Cardiac muscle cell (in vitro differentiated cells and primary cell): ENCODE measurements around the gene CARD10. TPM values are rescaled to one million over a fixed set of nuclear protein-coding genes. Genes with fewer than 3 reads are reported as not detected.

ENCODE experiments used
- DNase-seq, 2 donors: peaks; one replicate each; pipeline versions ENCODE4 v3.0.0 to v3.0.0-alpha.2; 2010 to 2017; ENCODE audit warnings: low read depth in 1 of 2, low spot score in 1 of 2
- H3K27ac ChIP-seq: fragments of 200-600 bp; sonication (generic); 2 replicates; pipeline ENCODE4 v1.5.1; 2016
- H3K27me3 ChIP-seq: fragments of 200-600 bp; sonication (generic); 2 replicates; pipeline ENCODE4 v1.6.0; 2016; ENCODE audit warnings: control low read depth
- H3K36me3 ChIP-seq: fragments of 200-600 bp; sonication (generic); 2 replicates; pipeline ENCODE4 v1.5.1; 2016; ENCODE audit warnings: control low read depth
- H3K4me1 ChIP-seq: fragments of 200-600 bp; sonication (generic); 2 replicates; pipeline ENCODE4 v1.8.1; 2017; ENCODE audit warnings: low read depth, mild to moderate bottlenecking, mixed run types
- H3K4me3 ChIP-seq: fragments of 200-600 bp; sonication (generic); 2 replicates; pipeline ENCODE4 v1.5.1; 2016; ENCODE audit warnings: mild to moderate bottlenecking
- H3K9me3 ChIP-seq: fragments of 200-600 bp; sonication (generic); 2 replicates; pipeline ENCODE4 v1.5.1; 2017; ENCODE audit warnings: low read depth, mild to moderate bottlenecking, control low read depth
- CTCF ChIP-seq: IDR thresholded peaks from 2 replicates; pipeline ENCODE4 v1.5.1; 2012; ENCODE audit warnings: low read depth, mild to moderate bottlenecking, low read length
- polyA plus RNA-seq: library from polyadenylated mRNA; unstranded; fragments of >200 nt; fragmentation: Nextera tagmentation; extraction: Ambion mirVana; gene quantifications from 2 replicates; pipeline ENCODE4 v1.2.1, GENCODE V29; 2016
- total RNA-seq: library from RNA; depleted of rRNA; stranded (reverse); fragments of >200 nt; gene quantifications from 2 replicates; pipeline ENCODE4 v1.2.3, GENCODE V29; 2016

The CARD10 gene
- total and polyA plus RNA-seq, 2 experiments from 2014 or later, result 2.1 to 4.5 TPM

GRCh38 chr22:37507731-37508130, 11.5 kb downstream of the CARD10 start:
- peaks cover 15% of the 10 kb centered on the region for H3K4me1 ChIP-seq
- H3K4me3 ChIP-seq, result no peak overlapping the region
- TF ChIP-seq CTCF, result no peak

GRCh38 chr22:37505989-37506388, 13.2 kb downstream of the CARD10 start:
- Histone ChIP-seq H3K9me3 (no peaks in the 10 kb centered on the region), H3K27me3 (no peaks in the 10 kb centered on the region), H3K4me1 (peaks cover 22% of the 10 kb centered on the region), H3K27ac (no peak overlapping the region), H3K4me3 (no peak overlapping the region), H3K36me3 (no peaks in the 10 kb centered on the region)
- no peak for TF ChIP-seq CTCF
- no peak for DNase-seq

More at GRCh38 chr22:37507731-37508130, 11.5 kb downstream of the CARD10 start:
- Histone ChIP-seq H3K36me3 (no peaks in the 10 kb centered on the region), H3K27me3 (no peaks in the 10 kb centered on the region), H3K9me3 (no peaks in the 10 kb centered on the region), H3K27ac (no peak overlapping the region)
- DNase-seq, result no peak

GRCh38 chr22:37505565-37505964, 13.7 kb downstream of the CARD10 start:
- Histone ChIP-seq H3K36me3 (no peaks in the 10 kb centered on the region), H3K4me1 (peaks cover 22% of the 10 kb centered on the region), H3K27me3 (no peaks in the 10 kb centered on the region), H3K4me3 (no peak overlapping the region), H3K9me3 (no peaks in the 10 kb centered on the region), H3K27ac (no peak overlapping the region)
- DNase-seq, result no peak
- no peak for TF ChIP-seq CTCF

- Histone ChIP-seq H3K36me3 (no peaks in the 10 kb centered on the region), H3K4me3 (no peak overlapping the region), H3K9me3 (no peaks in the 10 kb centered on the region), H3K27me3 (no peaks in the 10 kb centered on the region), H3K27ac (no peak overlapping the region), H3K4me1 (peaks cover 22% of the 10 kb centered on the region)
- DNase-seq, result no peak
- no peak for TF ChIP-seq CTCF
Measured at GRCh38 chr22:37504964-37505363, 14.3 kb downstream of the CARD10 start.

- no peaks in the 10 kb centered on the region for H3K36me3 ChIP-seq
- no peaks in the 10 kb centered on the region for H3K27me3 ChIP-seq
- DNase-seq, result no peak
- peaks cover 18% of the 10 kb centered on the region for H3K4me1 ChIP-seq
- TF ChIP-seq CTCF, result no peak
- H3K9me3 ChIP-seq, result no peaks in the 10 kb centered on the region
- H3K4me3 ChIP-seq, result no peak overlapping the region
- no peak overlapping the region for H3K27ac ChIP-seq
Measured at GRCh38 chr22:37503850-37504249, 15.4 kb downstream of the CARD10 start.

GRCh38 chr22:37503183-37503683, 16.0 kb downstream of the CARD10 start:
- H3K4me1 ChIP-seq, result peaks cover 18% of the 10 kb centered on the region
- no peak overlapping the region for H3K4me3 ChIP-seq
- no peaks in the 10 kb centered on the region for H3K27me3 ChIP-seq
- no peaks in the 10 kb centered on the region for H3K36me3 ChIP-seq
- no peak for TF ChIP-seq CTCF
- DNase-seq, result no peak
- H3K9me3 ChIP-seq, result no peaks in the 10 kb centered on the region
- no peak overlapping the region for H3K27ac ChIP-seq
